NCI-H2107 (cell line): Measurements from ENCODE around the gene ATP2A2.
"Not testable (repeated sequence)": the region's sequence is repeated elsewhere in the genome, so short reads cannot be mapped to it uniquely, and the experiment has no call there.

Experiments
- DNase-seq: peaks from one replicate; lab custom pipeline; 2025; lab: John Stamatoyannopoulos, UW

ATP2A2 gene

DNA sequence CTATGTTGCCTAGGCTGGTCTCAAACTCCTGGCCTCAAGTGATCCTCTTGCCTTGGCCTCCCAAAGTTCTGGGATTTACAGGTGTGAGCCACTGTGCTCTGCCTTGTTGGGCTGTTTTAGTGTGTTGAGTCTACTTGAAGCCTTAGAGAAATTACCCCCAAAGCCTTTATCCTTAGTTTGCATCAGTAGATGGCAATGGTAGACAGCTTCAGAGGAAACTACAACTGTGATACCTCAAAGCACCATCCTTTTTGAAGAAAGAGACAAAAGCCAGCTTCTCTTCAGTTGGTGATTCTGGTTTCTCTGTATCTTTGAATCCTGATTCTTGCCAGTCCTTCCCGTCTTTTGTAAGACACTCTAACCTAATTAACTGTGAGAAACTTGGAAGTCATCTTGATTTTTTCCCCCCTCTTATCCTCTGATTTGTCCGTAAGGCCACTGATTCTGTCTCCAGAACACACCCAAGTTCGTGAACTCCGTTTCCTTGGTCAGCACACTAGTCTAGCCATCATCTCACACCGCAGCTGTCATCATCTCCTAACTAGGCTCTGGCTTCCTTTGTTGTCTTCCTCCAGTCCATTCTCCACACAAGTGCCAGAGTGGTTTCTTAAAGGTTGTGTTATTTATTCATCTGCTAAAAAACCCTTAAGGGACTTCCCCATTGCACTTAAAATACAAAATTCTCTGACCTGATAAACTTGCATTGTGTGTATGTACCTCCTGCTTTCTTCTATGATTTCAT lies 20.2 kb downstream of the ATP2A2 start:
- DNase-seq = no peak

DNA sequence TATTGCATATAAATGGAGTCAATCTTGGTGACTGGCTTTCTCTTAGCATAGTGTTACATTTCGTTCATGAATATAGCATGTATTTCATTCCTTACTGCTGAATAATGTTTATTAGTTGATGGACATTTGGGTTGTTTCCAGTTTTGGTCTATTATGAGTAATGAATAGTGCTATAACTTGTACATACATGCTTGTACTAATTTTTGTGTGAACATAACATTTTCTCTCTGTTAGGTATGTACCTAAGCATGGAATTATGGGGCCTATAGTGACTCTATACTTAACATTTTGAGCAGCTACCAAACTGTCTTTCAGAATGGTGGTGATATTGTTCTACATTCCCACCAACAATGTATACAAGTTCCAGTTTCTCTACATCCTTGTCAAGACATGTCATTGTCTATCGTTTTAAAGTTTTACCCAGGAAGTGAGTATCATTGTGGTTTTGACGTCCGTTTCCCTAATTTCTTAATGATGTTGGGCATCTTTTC lies 23.1 kb downstream of the ATP2A2 start:
- DNase-seq = no peak

DNA sequence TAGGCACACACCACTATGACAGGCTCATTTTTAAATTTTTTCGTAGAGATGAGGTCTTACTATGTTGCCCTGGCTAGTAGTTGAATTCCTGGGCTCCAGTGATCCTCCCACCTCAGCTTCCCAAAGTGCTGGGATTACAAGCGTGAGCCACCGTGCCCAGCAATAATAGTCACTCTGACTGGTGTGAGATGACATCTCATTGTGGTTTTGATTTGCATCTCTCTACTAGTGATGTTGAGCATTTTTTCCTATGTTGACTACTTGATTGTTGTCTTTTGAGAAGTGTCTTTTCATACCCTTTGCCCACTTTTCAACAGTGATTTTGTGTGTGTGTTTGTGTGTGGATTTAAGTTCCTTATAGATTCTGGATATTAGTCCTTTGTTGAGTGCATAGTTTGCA lies 26.3 kb downstream of the ATP2A2 start:
- no peak for DNase-seq

DNA sequence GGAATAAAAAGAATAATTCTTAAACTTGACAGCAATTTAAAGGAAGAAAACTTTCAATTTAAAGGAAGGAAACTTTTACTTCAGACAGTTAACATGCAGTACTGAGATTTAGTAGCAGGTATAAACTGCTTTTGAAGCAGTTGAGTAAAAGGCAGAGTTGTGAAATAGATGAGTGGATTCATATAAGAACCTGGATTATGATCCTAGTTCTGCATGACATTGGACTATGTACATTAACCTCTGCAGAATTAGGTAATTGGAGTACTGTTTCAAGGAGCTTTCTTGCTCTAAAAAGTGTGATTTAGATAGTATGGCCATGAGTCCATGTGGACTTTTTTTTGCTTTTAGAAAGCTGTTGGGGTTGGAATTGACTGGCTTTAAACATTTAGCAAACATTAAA lies 29.7 kb downstream of the ATP2A2 start:
- DNase-seq = no peak

DNA sequence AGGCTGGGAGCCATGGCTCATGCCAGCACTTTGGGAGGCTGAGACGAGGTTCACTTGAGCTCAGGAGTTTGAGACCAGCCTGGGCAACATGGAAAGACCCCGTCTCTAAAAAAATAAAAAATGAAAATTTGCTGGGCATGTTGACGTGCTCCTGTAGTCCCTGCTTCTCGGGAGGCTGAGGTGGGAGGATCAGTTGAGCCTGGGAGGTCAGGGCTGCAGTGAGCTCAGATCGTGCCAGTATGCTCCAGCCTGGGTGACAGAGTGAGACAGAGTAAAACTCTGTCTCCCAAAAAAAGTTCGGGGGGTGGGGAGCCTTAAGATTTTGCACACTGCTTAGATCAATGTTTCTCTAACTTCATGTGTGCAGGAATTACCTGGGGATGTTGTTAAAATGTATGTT lies 30.9 kb downstream of the ATP2A2 start:
- DNase-seq = no peak

DNA sequence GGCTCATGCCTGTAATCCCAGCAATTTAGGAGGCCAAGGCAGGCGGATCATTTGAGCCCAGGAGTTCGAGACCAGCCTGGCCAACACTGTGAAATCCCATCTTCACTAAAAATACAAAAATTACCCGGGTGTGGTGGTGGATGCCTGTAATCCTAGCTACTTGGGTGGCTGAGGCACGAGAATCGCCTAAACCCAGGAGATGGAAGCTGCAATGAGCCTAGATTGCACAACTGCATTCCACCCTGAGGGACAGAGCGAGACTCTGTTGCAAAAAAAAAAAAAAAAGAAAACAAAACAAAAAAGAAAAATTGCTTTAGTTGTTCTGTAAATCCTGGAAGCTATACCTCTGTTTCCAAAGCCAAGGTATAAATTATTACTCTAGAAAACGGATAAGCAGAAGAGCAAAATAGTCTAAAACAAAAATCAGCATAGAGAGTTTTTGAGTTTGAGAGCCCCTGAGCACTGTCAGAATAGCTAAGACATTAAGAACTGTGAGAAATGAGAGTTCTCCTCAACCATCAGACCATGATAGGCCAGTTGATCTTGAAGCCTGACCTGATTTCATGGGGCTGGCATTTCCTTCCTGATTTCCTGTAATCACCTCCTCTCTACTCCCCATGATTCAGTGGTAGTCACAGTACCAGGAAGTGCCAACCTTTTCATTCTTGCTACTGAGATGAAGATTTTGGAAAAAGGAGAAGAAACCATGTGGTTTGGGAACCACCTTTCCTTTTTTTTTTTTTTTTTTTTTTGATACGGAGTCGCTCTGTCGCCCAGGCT lies 31.7 kb downstream of the ATP2A2 start:
- DNase-seq = no peak

DNA sequence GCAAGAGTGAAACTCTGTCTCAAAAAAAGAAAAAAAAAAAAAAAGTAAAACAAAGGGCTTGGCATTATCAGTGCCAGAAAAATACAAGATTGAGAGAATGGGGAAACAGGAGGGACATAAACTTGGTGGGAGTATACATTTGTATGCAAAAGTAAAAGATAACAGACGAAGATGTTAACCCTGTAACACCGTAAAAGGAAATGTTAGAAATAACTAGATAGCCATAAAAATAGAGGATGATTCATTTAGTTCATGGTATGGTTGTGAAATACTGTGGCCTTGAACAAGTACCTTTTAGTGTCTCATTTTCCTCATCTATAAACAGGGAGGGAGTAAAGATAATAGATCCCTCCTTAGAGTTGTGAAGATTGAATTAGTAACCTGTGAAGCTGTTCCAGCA lies 33.3 kb downstream of the ATP2A2 start:
- DNase-seq = no peak

DNA sequence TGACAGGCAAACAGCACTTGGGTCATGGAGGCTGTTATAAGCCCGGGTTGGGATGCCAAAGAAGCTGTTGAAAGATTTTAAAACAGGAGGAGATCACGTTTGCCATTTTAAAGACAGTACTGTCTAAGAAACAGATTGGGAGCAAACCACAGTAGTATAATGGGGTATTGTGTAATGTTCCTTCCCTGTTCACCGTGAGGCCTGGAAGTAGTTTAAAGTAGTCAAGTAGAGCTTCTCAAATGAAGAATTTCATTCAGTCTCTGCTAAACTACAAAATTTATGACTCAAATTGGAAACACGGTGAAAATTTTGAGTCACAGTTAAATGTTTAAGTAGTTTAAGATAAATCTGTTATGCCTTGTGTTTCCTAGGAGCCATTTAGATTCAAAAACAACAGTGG lies 35.8 kb downstream of the ATP2A2 start:
- no peak for DNase-seq

DNA sequence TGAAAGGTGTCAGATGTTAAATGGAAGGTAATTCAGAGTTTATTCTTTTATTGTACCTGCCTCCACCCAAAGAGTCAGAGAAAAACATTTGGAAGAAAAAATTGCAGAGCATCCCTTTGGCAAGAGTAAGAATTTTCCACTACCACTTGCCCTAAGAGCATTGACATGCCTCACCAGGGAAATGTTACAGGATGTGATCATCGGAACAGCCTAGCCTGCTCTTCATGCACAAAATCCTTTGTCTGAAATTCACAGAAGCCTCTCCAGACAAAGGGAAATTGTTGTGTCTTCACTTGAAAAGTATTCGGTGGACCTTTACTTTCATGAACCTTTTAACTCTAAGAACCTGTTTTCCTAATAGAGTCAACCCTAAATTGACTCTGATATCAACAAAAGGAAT lies 36.9 kb downstream of the ATP2A2 start:
- DNase-seq = no peak

DNA sequence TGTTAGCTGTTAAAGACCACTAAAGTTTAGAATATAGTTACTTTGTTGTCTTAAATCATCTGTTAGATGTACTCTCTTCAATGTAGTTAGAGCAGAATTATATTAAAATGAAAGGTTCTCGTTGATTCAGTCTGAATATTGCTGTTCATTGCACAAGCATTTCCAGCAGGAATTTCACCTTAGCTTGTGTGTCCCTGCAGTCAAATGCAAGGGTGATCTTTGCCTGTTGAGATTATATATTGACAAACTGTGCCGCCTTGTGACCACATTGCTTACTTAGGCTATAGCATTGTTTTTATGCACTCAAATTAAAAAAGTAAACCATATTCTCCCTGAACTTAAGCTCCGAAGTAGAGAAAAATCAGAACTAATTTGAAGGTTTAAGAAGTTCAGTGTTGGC lies 39.5 kb downstream of the ATP2A2 start:
- no peak for DNase-seq

DNA sequence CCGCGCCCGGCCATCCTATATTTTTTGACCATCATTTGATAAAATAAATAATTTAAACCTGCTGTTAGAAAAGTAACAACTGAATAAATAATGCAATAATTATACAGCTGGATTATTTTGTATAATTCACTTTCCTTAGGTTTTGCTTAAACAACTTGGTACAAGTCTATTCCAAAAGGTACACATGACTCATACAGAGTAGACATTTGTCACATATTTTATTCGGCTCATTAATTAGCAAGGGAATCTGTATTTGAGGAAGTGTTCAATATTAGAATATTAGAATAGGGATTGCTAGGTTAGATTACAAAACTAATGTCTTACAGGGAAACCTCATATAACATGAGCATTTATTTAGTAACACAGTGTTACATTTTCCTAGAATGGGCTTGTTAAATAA lies 48.7 kb downstream of the ATP2A2 start:
- no peak for DNase-seq

DNA sequence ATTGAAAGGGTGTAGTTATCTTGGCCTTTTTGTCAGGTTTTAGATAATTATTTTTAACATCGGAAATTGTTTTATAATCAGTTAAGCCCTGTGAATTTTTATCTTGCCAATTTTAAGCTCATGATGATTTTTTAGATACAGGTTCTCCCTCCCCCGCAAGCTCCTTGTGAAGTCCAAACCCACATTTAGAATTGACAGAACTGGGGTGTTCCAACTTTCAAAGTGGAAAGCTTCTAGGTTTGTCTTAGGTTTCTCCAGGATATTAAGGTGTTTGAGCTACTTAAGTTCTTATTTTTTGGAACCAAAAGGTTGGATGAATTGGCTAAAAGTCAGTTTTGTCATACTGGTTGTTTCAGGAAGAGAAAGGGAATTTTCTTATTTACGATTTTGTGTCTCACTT lies 49.1 kb downstream of the ATP2A2 start:
- DNase-seq = no peak

DNA sequence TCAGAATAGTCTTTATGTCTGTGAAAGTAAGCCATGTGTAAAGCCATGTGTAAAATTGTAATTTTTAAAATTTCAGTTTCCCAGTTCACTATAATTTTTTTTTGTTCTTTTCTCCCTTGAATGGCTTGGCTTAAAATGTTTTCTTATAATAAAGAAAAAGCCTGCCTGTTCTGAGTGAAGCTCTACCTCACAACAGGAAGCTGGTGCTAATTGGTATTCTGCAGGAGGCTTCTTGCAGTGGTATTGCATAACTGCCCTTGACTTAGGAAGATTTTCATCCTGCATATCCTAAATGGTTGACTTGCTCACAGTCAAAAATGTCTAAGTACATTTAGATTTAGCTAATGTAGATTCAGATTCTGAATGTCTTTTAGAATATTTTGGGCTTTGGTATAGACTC lies 49.5 kb downstream of the ATP2A2 start:
- DNase-seq = no peak

DNA sequence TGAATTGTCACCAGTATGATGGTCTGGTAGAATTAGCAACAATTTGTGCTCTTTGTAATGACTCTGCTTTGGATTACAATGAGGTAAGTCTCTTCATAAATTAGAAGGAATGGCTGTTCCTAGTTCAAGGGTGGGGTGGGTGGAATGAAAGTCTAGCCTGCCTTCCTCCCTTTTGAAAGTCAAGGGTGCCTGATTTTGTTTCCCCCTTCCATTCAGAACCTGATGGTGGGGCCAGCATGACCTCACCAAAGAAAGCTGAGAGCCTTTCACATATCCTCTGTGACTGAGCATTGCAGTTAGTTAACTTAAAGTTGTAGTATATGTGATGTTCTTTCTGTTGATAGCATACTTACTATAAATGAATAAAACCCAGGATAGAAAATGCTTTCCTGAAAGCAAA lies 52.2 kb downstream of the ATP2A2 start:
- no peak for DNase-seq

DNA sequence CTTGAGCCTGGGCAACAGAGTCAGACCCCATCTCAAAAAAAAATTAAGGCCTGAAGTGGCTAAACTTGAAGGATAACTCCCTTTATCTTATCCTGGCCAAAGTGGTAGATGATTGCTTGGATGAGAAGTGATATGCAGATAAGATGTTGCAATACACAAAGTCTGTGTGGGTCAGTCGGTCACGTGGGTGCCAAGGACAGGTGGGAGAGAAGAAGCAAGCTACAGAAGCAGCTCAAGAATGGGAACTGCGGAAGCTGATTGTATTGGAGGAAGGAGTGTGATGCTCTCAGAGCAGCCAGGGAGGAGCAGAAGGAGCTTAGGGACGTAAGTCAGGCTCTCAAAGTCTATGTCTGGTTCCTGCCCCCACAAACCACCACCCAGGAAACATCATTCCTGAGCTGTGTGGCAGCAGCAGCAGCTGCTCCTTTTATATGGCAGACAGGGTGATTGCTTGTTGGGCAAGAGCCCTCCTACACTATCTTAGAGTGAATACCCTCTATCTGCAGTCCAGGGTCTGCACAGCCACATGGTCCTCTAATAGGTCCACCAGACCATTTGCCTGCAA lies 54.5 kb downstream of the ATP2A2 start:
- DNase-seq = no peak

DNA sequence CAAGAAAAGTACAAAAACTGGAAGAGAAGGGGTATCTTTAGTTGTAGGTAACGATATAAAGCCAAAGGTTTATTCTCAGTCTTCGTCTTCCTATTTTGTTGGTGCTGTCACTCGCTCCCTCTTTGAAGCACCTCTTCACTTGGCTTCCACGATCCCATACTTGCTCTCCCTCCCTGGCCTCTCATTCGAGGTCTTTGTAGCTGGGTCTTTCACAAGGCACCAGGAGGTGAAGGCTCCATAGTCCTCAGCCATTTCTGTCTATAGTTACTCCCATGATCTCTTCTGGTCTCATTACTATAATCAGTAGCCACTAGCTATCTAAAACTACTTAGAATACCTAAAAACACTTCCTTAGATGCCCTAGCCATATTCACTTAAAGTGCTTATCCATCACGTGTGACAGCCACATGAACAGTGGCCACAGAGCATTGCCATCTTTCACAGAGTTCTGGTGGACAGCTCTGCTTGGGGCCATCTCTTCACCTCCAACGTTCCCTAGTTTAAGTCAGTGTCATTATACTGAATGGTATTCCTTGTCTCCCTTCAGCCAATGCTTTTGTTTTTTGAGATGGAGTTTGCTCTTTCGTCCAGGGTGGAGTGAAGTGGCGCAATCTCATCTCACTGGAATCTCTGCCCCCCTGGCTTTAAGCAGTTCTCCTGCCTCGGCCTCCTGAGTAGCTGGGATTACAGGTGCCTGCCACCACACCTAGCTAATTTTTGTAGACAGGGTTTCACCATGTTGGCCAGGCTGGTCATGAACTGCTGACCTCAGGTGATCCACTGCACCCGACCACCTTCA lies 57.1 kb downstream of the ATP2A2 start:
- no peak for DNase-seq

DNA sequence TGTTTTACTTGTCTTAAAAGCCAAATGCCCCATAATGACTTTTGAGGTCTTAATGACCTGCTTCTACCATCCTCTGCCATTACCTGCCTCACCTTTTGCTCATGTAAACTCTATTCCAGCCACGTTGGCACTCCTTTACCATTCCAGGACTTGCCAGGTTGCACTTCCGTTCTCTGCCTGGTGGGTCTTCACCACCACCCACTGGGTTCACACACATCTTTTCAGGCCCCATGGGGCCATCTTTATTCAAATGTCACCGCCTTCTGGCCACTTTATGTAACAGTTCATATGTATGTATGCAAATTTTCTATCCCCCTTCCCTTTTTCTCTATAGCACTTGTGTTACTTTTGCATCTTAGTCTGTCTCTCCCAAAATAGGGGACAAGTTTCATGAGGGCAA lies 57.7 kb downstream of the ATP2A2 start:
- no peak for DNase-seq

DNA sequence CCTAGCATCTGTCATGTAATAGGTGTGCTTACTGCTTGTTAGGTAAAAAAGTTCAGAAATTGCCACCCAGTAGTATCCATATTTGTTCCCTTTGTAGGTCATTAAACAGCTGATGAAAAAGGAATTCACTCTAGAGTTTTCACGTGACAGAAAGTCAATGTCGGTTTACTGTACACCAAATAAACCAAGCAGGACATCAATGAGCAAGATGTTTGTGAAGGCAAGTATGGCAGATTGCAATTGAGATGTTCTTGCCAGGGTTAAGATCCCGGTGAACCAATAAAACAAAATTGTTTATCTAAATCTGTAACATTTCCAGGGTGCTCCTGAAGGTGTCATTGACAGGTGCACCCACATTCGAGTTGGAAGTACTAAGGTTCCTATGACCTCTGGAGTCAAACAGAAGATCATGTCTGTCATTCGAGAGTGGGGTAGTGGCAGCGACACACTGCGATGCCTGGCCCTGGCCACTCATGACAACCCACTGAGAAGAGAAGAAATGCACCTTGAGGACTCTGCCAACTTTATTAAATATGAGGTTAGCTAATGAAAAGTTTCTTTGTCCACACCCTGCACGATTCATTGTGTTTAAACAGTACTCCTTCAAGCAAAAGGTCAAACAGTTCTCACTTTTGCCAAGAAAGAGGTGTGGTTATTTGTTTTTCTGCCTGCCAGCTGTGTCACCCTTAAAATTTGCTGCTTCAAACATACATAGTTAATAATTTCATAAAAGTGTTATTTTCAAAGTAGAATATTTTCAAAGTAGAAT lies 58.3 kb downstream of the ATP2A2 start:
- no peak for DNase-seq

DNA sequence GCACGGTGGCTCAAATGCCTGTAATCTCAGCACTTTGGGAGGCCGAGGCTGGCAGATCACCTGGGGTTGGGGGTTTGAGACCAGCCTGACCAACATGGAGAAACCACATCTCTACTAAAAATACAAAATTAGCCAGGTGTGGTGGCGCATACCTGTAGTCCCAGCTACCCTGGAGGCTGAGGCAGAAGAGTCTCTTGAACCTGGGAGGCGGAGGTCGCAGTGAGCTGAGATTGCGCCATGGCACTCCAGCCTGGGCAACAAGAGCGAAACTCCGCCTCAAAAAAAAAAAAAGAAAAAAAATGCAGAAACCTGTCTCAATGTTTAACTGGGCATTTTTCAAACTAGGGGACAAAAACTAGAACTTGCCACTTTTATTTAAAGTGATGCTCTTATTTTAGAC lies 59.2 kb downstream of the ATP2A2 start:
- DNase-seq = not testable (repeated sequence)

DNA sequence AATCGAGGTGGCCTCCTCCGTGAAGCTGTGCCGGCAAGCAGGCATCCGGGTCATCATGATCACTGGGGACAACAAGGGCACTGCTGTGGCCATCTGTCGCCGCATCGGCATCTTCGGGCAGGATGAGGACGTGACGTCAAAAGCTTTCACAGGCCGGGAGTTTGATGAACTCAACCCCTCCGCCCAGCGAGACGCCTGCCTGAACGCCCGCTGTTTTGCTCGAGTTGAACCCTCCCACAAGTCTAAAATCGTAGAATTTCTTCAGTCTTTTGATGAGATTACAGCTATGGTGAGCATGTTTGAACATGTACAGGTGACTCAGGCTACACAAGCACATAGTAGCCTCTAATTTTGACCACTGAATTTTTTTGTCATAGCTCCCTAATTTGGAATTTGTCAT lies 59.7 kb downstream of the ATP2A2 start:
- no peak for DNase-seq

DNA sequence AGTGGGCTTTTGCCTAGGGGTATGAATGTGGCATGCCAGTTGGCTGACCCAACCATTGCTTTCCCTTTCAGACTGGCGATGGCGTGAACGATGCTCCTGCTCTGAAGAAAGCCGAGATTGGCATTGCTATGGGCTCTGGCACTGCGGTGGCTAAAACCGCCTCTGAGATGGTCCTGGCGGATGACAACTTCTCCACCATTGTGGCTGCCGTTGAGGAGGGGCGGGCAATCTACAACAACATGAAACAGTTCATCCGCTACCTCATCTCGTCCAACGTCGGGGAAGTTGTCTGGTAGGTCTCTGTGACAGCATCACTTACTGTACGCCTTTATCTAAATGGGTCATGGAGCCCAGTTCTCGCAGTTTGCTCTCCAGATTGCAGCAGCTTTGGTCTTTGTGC lies 61.1 kb downstream of the ATP2A2 start:
- DNase-seq = no peak

DNA sequence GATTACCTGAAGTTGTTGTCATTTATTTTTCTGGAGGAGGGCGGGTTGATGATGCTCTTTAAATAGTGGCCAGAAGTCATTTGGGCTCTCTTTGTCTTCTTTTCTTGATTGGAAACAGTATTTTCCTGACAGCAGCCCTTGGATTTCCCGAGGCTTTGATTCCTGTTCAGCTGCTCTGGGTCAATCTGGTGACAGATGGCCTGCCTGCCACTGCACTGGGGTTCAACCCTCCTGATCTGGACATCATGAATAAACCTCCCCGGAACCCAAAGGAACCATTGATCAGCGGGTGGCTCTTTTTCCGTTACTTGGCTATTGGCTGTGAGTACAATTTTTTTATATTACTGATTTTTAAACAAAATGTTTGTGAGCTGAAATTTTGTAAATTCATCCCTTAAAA lies 62.1 kb downstream of the ATP2A2 start:
- DNase-seq = no peak
